GM19351 (cell line): ENCODE results near the gene ITIH5.

Experiments
- ATAC-seq: cut with Tn5 transposase; IDR thresholded peaks from one replicate; pipeline ENCODE4 v1.9.1; 2021; ENCODE audit warnings: mild to moderate bottlenecking, moderate library complexity; ENCODE audit not compliant: unreplicated experiment

Gene ITIH5

GRCh38 chr10:7635408-7636125 lies 31.2 kb downstream of the ITIH5 start:
- ATAC-seq: no peak

- no peak for ATAC-seq
Observed at GRCh38 chr10:7634142-7634894, 32.4 kb downstream of the ITIH5 start.

- no peak for ATAC-seq
Observed at GRCh38 chr10:7626283-7626682, 40.5 kb downstream of the ITIH5 start.

DNA sequence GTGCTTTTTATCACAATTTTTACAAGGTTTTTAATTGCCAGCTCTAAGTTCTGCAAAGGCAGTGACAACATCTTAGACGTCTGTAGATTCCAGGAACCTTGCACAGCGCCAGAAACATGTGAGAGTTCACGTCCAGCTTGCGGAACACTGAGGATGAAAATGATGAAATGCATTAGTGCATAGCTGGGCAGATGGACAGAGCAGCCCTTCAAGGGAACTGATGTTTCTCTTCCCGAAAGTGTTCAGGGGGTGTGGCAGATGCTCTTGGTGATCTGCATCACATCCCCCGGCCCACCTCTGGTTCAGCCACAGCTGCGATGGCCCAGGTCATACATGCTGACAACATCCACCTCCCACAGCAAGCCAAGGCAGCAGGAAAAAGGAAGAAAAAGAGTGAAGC lies 40.9 kb downstream of the ITIH5 start:
- ATAC-seq: no peak

DNA sequence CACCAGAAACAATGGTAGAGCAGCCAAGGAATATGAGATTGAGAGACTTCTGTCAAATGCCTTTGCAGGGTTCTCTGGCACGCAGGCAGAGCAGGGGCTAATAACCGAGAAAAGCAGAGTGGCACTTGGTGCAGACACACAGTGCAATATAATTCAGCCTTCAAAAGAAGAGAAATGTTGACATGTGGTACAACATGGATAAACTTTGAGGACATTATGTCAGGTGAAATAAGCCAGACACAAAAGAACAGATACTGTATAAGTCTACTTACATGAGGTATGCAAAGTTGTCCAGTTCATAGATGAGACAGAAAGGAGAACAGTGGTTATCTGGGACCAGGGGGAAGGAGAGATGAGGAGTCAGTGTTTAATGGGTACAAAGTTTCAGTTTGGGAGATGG lies 41.8 kb downstream of the ITIH5 start:
- ATAC-seq: no peak

- ATAC-seq: no peak
Observed at GRCh38 chr10:7622969-7623368, 43.8 kb downstream of the ITIH5 start.

DNA sequence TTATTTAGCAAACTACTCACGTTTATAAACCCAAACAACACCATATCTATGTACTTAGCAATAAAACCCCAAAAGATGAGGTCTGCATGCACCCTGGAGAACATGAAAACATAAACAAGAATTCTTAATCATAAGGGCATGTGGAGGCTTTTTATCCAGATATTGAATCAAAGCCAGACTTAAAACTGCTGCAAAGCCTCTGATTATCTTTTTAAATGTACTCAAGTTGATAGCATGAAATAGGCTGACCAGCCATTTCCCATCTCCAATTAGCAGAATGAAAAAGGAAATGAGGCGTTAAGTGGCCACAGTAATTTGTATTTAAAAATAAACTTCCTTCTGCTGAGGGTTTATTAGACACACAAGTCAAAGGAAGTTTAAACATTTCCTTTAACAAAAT lies 48.3 kb downstream of the ITIH5 start:
- no peak for ATAC-seq

GRCh38 chr10:7611909-7612308 lies 54.9 kb downstream of the ITIH5 start:
- no peak for ATAC-seq

DNA sequence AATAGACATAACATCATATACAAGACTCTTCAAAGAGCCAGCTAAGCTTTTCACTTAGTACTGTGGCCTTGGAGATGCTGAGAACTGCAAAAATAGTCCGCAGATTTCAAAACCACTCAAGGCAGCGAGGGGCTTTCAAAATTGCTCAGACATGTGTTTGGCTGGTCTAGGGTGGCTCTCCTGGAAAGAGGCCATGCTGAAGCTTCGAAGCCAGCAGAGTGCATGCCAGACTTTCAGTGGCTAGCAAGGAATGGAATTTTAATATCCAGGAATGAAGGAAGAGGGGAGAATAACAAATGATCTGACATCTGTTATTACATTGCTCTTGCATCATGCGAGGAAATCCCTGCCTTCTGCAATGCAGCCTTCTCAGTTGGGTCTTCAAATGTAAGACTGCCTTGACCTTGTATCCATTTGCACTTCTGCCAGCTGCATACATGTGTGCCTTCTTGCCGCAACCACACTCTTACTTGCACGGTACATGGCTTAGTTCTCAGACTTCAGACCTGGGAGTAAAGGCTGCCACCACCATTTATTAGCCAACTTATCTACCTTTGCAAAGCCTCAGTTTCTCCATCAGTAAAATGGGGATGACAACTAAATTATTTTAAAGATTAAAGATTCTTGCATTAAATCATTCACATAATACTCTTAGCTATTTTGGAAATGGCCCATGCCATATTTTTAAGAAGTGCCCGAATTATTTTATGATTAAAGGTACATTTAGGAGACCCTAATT lies 55.9 kb downstream of the ITIH5 start:
- ATAC-seq: no peak

DNA sequence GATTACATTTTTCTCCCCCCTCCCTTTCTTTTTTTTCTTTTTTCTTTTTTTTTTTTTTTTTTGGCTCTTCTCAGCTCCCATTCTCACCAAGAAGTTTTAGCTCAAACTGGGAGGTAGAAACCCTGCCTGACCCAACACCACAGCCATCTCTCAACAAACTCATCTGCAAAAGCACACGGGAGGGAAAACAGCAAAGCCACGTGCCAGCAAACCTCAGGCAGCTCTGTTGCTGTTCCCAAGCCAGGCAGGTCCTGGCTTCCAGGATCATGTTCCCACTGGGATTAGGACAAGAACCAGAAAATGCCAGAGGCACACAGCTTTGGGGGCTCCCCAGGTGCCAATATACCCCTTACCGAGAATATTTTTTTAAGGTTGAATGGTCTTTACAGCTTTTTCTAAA lies 56.7 kb downstream of the ITIH5 start:
- no peak for ATAC-seq

DNA sequence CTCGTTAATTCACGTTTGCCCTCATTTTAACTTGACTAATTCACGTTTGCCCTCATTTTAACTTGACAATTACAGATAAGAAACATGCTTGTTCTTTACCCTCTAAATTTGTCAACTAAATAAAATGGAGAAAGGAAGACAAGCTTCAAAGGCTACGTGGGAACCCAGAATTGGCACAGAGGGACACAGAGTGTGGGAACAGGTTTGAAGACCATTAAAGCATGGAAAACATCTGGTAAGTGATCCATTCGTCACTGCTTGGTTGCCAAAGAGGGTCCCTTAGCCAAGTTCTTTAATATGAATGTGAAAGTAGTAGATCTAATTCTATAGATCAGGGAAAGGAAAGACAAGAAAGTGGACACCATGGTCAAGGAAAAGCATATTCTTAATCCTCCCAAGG lies 57.2 kb downstream of the ITIH5 start:
- ATAC-seq: no peak

DNA sequence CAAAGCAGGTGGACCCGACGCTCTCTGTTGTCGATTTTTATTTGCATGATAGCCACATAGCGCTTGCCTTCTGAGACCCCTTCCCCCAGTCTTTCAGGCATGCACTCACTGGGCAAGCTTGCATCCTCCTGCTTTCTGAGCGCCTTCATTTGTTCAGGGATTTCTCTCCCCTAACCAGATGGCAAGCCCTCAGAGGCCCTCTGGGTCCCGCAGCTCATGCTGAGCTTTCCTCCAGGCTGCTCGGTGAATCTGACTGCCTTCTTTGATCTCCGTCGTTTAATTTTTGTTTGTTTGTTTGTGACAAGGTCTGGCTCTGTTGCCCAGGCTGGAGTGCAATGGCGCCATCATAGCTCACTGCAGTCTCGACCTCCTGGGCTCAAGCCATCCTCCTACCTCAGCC lies 58.8 kb downstream of the ITIH5 start:
- no peak for ATAC-seq

- ATAC-seq: no peak
Observed at GRCh38 chr10:7606951-7607404, 59.8 kb downstream of the ITIH5 start.

DNA sequence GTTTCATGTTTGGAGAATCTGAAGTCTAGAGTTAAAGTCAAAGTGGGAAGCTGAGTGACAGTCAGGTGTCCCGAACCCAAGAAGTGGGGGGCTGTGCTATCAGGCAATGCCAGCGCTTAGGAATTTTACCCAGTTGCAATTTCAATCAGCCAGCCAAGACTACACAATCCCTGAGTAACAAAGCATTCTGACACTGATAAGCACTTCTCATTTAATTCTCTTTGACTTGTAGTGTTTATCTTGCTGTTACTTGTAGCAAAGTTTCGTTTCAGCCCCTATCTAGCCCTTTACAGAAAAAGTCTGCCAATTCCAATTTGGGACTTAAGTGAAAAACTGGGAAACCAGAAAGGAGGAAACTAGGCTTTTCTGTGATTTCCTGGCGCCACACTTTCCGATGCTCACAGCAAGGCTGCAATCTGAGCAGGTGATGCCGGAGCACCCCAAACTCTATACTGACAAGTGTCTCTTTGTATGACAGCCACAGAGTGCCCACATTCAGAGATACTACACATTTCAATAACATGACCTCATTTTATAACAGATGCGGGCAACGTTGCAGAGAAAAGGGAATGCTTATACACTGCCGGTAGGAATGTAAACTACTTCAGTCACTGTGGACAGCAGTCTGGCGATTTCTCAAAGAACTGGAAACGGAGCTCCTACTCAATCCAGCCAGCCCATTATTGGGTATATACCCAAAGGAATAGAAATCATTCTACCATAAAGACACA lies 61.0 kb downstream of the ITIH5 start:
- no peak for ATAC-seq

DNA sequence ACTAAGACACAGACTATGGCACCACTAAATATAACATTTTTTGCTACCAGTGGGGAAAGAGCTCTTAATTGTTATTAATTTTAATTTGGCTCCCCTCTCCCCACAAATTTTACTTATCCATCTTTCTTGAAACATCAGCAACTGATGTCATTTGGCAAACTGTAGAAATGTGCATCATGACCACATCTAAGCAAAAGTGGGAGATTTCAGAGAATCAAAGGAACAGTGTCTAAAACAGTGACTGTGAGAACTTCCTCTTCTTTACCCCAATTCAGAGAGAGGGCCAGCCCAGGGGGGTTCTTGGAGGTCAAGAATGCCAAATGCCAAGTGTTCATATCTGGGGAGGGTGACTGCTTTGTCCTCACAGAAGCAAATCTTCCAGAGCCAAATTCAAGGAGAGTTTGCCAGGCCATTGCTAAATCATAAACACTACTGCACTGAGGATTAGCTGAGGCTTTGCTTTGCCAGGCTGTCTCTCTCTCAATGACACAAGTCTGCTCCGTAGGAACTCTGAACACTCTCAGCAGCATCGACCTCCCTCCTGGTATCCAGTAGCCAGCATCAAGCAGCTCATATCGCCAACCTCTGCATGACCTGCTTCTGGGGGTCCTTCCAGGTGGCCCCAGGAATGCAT lies 65.6 kb downstream of the ITIH5 start:
- no peak for ATAC-seq

DNA sequence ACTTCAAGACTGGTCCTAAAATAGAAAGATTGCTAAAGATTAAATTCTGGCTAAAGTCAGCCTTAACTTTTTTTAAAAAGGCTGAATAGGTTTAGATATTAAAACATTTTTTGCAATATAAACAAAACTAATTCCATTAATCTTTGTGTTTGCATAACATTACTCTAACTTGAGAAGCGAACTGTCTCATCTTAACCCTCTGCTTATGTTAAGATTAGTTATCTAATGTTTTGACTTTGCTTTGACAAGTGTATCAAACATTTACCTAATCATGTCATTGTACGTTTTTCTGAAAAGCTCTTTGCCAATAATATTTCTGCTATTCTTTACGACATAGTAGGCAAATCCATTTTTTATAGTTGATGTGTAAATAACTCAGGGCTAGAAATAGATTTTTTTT lies 68.0 kb downstream of the ITIH5 start:
- ATAC-seq: no peak

DNA sequence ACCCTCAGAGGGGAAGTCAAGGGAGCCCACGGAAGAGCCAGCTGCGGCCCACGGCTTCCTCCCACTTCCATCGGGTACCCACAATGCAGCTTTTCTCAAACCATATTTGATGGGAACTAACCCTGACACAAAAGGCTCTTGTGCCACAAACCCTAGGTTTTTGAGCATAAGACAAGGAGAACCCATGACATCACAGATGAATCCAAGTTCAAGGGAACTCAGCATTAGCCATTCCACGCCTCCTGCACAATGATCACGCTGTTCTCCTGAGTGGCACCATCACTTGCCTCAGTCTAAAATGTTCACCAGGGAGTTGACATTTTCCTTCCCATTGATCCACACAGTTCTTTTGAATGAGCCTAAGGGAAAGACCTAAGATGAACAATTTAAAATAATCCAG lies 70.4 kb downstream of the ITIH5 start:
- no peak for ATAC-seq

DNA sequence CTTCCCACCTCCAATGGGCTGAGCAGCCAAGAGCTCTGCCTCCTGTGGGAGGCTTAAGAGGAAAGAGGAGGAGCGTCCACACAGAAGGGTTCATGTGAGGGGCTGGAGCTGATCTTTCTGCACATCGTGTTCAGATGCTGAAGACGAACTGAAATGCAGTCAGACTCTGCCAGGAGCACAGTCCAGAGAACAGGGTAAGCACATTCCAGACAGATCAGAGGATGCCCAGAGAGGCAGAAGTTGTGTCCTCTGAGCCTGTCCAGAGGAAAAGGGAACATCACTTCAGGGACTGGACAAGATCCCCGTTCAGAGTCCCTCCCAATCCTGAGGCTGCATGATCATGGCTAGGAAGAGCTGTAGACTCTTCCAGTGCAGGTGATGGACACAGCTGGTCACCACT lies 72.9 kb downstream of the ITIH5 start:
- ATAC-seq: no peak

DNA sequence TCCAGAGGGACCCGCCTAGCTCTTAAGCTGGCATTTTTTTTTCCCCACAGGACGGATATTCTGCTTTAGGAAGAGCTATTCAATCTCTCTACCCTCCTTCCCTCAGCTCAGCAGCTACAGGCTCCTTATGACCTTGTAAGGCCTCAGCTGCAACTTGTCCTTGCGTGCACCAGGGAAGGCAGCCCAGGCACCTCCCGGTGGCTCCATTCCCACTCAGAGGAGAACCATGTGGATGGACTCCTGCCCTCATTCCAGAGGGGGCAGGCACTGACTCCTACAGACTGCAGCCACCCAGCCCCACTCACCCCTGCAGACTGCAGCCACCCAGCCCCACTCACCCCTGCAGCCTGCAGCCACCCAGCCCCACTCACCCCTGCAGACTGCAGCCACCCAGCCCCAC lies 73.7 kb downstream of the ITIH5 start:
- no peak for ATAC-seq

- no peak for ATAC-seq
Observed at GRCh38 chr10:7592627-7593026, 74.1 kb downstream of the ITIH5 start.

GRCh38 chr10:7590271-7590670 lies 76.5 kb downstream of the ITIH5 start:
- ATAC-seq: no peak
